CD4-positive, alpha-beta T cell treated with Interleukin-21 for 1 hour (primary cell): Measurements from ENCODE around the gene PPFIA1.
A peak's percentile ranks its signal among the peaks of the same experiment; 100 is the strongest.

Source experiments
- DNase-seq: peaks from one replicate; pipeline ENCODE4 v3.0.0-alpha.2; 2020

The PPFIA1 gene

DNA sequence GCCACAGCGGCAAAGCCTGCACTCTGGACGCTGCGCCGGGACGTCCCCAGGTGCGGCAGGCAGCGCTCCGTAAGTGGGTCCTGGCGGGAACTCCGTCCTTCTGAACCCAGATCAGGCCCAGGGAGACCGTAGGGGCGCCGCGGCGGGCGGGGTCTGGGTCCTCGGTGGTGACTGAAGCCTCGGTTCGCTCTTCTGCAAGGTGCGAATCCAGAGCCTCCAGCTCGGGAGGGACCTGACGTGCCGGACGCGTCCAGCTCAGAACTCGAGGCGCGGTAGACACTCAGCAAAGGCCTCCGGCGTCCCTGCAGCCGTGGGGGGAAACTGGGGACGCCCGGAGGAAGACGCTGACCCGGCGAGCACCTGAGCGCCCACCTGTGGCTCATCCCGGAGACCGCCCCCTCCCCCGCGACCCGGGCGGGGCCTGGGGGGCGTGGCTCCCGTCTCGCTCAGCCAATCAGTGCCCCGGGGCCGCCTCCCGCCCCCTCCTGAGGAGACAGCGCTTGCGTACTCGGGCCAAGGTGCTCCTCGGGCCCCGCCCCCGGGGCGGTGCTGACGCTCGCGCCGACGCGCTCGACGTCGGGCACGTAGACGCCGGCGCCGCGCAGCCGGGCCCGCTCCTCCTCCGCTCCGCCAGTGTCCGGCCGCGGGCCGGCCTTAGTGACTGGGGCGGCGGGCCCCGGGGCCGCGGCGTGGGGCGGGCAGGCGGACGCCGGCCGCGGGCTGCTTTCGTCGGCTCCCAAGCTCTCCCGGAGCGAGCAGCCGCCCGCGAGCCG, at the start of gene PPFIA1:
PPFIA1 (plus strand) TSS at position 587 of the 773 bp plus-strand sequence. CDS start 1,483 bp downstream, outside the sequence.
- DNase-seq = peak; percentile 95

DNA sequence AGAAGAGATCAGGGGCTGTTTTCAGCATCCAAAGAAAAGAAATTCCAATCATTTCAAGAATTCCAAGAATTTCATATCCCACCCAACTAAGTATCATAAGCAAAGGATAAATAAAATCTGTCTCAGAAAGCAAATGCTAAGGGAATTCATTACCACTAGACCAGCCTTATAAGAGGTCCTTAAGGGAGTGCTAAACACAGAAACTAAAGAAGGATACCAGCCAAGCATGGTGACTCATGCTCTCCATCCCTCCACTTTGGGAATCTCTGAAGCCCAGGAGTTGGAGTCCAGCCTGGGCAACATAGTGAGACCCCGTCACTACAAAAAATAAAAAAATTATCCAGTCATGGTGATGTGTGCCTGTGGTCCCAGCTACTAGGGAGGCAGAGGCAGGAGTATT, 49.6 kb upstream of the PPFIA1 start:
- no peak for DNase-seq

DNA sequence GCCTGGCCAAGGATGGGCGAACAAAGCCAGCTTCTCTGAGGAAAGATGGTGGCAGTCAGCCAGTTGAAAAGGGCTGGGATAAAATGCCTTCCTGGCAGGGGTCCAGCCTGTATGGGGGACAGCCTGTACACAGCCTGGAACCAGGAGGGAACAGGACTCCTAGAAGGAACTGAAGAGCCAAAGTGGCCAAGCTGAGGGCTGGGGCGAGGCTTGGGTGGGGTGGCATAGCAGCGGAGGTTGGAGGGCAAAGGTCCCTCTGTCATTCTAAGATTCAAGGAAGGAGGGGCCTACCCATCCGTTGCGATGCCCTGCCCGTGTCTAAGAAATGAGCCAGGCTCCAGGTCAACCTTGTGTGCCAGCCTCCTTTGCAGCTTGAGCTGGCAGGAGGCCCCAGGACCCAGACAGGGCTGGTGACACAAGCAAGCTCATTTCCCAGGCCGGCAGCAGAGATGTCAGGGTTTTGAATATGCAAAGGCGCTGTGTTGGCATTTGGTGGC, 44.8 kb upstream of the PPFIA1 start:
- DNase-seq = no peak

DNA sequence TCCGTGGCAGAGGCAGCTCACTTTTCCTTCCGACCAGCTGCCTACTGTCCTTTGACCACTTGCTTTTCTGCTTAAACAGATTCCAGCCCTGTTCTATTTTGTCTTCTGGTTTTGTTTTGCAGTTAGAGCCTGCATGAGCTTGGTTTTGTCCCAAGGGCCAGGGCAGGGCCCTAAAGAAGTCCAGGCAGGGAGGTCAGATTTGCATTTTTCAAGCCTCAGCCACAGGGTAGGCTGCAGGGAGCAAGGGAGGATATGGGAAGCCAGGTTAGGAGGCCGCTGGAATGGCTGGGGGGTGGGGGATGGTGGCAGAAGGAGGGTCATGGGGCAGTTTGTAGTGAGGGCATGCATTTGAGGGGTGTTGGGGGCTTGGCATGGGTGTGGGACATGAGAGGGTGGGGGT, 44.3 kb upstream of the PPFIA1 start:
- no peak for DNase-seq

DNA sequence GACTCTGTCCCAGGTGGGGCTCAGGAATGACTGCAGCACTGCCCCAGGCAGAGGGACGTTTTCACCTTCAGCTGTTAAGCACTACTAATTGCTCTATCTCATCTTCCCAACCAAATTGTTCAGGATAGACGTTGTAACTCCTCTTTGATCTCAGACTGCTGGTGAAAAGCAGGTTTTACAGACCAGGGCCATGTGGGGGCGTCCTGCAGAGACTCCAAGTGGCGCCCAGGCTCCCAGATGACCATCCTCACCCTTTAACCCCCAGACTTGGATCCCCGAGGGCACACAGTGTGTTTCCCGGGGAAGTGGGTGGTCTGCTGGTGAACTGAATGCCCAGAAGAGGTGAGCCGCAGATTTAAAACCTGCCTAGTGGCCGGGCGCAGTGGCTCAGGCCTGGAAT, 43.5 kb upstream of the PPFIA1 start:
- DNase-seq = no peak

DNA sequence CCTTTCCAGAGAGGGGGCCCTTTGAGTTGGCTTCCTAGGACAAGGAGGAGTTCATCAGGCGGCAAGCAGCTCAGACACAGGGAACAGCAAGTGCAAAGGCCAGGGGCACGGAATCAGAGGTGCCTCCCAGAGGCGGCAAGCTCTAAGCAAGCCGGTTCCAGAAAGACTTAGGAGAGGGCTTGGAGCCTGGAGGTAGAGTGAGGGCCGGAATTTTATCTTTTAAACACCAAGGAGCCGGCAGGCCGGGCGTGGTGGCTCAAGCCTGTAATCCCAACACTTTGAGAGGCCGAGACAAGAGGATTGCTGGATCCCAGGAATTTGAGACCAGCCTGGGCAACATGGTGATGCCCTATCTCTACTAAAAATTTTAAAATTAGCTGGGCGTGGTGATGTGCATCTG, 40.8 kb upstream of the PPFIA1 start:
- no peak for DNase-seq

DNA sequence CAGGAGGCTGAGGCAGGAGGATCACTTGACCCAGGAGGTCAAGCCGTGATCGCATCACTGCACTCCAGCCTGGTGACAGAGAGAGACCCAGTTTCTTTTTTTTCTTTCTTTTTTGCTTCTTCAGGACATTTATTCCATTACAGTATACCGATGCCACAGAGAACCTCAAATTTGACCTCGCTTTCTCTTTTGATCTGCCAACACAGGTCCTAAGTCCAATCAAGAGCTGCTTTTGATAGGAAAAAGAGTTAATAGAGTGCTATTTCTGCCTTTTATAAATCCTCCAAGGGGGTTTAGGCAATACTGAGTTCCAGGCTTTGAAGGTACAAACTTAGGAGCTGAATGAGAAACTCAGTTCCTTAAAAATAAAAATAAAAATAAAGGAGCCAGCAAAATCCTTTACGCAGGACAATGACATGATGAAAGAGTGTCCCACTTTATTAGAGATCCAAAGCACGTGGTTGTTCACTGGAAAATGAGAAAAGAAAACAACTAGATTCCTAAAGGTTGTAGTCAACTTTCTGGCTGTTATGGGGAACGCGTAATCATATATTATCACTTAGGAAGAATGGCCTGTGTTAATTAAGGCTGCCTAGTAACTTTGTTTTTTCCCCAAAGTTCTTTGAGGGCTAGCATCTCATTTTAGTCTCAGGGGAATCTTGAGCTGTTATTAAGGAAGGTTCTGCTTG, 40.2 kb upstream of the PPFIA1 start:
- no peak for DNase-seq

DNA sequence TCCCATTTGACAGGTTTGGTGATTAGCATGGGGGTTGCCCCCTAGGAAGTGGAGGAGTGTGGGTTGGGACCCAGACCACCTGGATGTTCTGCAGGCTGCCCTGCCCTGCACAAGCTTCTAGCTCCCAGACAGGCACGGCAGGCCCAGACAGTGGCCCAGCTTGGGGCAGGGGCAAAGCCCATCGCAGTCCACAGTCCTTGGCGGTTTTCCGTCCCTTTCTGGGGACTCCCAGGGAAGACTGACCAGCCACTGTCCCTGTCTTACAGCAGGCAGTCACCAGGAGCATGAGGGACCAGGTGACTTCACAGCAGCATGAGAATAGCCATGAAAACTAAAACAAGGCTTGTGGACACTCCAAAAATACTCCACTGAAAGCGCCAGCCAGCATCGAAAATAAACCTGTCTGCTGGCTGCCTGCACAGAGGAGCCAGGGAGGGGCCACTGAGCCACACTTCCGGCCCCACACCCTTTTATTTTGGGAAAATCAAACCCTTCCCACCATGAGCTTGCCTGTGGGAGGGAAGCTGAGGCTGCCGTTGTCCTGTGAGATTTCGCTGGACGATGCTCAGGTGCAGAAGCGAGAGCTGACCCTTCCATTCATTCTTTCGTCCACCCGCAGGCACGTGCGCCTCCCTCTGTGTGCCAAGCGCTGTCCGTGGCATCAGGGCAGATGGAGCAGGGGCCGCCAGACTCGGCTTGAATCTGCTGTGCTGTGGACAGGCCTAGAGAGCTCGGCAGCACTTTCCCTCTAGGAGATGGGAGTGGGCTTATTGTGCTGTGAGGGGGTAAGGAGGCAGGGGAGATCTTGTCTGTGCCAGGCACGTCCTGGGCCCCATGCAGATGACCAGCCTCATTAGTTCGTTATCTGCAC, 39.4 kb upstream of the PPFIA1 start:
- no peak for DNase-seq

DNA sequence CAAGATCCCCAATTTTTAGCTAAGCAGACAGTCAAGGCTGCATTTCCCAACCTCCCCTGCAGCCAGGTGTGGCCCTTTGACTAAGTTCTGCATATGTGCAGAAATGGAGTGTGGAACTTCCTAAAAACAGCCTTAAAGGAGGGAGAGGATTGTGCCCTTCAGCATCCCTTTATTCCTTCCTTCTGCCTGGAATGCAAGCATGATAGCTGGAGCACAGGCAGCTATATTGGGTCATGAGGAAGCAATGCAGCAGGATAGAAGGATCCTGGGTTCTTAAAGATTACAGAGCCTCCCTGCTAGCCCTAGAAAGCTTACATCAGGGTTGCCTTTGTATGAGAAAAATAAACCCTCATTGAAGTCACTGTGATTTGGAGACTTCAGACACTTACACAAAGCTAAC, 37.5 kb upstream of the PPFIA1 start:
- no peak for DNase-seq

DNA sequence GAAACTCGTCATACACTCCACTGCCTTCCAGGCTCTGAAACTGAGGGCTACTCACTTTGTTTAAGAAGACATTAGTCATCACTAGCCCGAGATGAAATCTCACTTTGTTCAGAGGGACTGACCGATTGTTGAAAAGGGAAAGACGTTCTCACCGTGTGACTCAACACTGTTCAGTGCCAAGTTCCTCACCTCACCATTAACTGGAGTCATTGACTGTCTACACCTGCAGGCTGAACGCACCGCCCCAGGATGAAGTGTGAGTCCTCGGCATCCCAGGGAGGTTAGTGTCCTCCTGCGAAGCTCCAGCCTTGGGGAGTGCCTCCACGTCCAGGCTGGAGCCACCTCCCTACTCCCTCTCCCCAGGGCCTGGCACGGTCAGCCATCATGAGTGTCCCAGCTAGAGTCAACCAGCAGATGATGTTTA, 37.0 kb upstream of the PPFIA1 start:
- no peak for DNase-seq

DNA sequence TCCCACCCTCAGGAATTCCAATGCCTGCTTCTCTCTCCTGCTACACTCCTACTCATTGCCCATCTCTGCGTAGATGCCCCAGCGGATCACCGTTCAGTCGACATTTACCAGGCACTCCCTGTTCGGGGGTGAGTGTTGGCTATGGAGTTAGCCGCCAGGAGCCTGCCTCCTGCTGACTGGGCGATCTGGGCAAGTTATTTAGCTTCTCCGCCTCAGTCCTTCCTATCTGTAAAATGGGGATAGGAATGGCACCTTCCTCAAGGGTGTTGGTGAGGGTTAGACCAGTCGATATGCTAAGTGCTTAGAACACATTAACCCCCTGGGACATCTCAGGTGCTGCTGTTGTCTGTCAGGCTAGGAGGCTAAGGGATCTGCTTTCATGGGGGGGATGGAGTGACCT, 36.5 kb upstream of the PPFIA1 start:
- DNase-seq = no peak

DNA sequence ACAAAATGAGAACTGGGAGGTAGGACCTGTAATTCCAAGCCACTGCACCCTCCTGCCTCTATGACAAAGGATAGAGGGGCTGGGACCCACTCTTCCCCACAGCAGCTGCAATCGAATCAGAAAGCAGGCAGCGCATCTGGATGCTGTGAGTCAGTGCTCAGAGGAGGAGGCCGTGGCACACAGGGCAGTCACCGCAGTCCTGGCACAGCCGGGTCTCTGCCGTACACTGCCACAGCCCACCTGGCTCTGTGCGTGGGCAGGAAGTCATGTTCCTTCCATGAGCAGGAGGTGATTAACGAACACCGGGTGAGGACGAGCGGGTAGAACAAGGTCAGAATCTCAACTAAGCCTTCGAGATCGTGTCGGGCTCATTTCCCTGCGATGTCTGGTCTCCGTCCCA, 30.2 kb upstream of the PPFIA1 start:
- DNase-seq = no peak

DNA sequence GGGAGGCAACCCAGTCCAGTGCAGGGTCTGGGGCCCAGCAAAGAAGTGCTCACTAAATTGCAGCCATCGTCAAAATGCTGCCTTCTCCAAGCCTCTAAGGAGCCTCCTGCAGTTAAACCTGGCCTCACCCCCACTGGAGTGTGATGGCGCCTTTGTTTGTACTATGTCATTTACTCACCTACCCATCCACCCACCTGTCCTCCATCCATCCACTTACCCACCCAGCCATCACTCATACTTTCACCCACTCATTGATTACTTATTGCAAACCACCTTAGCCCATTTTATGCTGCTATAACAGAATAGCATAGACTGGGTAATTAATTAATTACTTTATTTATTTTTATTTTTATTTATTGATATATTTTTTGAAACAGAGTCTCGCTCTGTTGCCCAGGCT, 28.8 kb upstream of the PPFIA1 start:
- DNase-seq = no peak

DNA sequence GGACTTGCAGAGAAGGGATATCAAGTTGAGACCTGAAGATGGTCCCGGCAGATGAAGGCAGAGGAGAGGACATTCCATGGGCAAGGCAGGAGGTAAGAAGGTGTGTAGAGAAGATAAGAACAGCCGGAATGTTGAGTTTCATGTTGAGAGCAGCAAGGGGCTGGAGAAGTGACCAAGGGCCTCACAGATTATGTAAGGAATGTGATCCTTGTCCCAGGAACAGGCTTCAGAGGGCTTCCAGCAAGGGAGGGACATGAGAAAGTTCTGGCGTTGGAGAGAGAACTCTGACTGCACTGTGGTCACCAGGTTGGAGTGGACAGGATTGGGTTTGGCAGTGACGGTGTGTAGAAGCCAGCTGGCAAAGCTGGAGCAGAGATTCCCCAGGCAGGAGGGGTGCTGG, 27.6 kb upstream of the PPFIA1 start:
- no peak for DNase-seq

DNA sequence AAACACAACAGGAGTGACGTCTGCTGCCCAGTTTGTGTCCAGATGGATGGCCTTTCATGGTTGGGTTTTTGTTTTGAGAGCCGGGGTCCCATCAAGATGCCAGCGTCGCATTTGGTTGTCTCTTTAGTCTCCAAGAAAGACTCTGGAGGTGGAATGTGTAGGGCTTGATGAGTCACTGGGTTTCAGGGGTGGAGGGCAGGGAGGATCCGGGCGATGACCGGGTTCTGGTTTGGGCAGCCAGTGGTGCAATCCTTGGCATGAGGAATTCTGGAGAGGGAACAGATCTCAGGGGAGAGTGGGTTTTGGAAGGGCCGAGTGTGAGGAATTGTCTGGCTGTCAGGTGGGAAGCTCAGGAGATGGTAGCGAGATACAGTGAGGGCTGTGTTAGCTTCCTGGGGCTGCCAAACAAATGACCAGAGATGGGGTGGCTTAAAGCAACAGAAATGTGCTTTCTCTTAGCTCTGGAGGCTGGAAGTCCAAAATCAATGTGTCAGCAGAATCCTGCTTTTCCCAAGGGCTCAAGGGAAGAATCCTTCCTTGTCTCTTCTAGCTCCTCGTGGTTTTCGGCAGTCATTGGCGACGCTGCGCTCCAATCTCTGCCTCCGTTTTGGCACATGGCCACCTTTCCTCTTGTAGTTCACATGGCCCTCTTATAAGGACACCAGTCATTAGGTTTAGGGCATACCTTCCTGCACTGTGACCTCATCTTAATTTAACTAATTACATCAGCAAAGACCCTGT, 26.4 kb upstream of the PPFIA1 start:
- DNase-seq = no peak

DNA sequence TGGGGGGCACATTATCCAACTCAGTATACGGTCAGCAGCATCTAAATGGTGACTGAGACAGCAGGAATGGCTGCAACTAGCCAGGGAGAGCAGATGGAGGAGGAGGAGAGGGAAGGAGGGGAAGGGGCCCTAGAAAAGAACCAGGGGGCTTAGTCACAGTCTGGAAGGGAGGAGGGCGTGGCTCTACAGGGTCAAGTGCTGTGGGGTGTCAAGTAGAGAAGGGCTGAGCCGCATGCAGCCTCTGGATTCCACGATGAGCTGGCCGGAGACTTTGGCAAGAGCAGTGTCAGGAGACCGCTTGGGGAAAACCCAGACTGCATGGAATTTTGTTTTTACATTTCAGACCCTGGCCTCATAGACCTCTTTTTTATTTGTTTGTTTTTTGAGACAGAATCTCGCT, 25.8 kb upstream of the PPFIA1 start:
- no peak for DNase-seq

DNA sequence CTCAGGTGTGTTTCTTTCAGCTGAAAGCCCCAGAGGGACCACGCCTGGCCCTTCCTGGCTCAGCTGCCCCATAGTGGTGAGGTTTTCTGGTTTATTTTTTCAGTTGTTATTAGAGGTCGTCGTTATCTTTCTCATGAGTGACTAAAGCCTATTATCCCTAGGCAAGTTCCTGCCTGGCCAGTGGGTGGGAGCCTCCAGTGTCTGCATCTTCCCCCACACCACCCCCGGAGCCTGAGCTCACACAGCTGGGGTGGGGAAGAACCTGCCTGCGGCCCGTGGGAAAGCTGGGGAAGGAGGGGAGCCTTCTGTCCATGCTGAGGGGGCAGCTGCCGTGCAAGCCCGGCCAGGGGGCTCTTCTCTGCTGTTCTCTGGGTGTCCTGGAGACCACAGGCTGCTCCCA, 24.3 kb upstream of the PPFIA1 start:
- no peak for DNase-seq

DNA sequence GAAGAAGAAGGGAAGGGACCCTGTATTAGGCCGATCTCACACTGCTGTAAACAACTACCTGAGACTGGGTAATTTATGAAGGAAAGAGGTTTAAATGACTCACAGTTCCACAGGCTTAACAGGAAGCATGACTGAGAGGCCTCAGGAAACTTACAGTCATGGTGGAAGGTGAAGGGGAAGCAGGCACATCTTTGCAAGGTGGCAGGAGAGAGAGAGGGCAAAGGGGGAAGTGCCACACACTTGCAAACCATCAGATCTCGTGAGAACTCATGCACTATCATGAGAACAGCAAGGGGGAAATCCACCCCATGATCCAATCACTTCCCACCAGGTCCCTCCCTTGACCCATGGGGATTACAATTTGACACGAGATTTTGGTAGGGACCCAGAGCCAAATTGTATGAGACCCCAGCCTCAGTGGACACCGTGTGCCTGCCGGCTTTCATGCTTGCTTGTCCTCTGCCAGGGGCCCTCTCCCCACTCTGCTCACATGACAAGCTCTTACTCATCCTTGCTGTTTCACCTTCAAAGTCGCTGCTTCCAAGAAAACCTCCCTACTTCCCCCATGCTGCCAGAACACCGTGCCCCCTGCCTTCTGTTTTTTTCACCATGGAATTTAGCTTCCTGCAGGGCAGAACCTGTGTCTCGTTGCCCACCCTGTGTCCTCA, 23.3 kb upstream of the PPFIA1 start:
- no peak for DNase-seq

DNA sequence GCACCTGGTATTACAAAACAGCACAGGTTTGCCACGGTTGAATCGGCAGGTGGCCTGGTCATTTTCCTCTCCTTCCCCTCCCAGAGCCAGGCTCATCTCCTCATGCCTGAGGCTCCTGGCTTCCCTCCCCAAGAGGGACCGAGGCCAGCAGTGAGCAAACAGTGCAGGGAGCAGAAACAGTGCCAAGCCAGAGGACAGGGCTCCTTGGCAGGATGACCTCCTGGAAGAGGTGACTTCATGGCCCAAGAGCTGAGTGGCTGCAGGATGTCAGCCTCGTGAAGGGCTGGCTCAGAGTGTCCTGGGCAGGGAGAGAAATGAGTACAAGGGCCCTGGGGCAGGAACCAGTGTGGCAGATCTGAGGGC, 22.8 kb upstream of the PPFIA1 start:
- DNase-seq = no peak

DNA sequence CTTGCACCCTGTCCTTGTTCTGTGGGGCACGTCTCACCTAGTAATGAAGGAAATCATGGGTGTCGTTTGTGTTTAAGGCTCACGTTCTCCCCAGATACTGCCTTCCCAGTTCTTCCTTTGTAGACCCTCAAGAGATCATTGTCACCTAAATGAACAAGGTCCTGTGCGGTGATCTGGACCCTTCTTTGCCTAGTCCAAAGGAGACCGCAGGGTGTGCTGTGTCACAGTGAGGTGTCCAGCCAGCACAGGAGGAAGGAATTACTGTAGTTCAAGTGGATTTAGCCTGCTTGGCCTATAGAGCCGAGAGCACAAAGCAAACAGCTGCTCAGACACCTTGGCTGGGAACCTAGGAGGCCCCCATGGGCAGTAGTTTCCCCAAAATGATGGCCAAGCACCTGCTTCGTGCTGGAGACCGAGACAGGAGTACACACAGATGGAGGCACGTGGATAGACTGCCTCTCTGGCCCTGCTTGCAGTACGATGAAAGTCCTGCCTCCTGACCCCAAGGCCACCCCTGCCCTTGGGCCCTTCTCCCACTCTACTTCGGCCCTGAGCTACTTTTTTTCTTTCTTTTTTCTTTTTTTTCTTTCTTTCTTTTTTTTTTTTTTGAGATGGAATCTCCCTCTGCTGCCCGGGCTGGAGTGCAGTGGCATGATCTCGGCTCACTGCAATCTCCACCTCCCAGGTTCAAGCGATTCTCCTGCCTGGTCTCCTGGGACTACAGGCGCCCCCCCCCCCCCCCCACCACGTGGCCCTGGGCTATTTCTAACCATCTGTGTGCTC, 19.4 kb upstream of the PPFIA1 start:
- no peak for DNase-seq

DNA sequence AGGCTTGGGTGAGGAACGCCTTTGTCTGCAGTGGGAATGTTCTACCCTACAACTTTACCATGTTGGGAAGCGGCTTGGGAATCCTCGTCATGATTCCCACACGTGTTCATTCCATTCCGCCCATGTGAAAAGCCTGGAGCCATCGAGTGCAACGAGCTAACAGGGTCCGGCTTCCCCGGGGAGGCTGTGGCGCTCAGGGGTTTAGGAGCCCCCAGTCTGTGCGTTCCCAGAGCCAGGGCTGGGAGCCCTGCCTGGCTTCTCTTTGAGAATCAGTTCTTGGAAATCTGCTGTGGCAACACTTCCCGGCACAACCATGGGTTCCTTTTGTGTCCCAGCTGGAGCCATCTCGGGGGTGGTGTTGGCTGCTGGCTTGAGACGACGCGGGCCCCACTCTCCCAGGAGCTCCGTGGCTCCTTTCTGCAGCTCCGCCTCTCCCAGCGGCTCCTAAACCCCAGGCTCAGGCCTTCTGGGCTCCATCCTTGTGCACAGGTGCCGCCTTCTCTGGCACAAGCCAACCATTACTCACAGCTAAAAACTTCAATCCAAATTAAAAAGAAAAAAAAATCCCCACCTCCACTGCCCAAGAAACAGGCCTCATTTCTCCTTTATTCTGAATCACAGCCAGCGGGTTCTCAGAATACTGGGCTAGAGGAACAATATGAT, 18.7 kb upstream of the PPFIA1 start:
- DNase-seq = no peak
